Activated CD4-positive, alpha-beta T cell treated with anti-CD3 and anti-CD28 coated beads for 36 hours (primary cell): ENCODE results near the gene SLC6A11. TPM values are rescaled to one million over a fixed set of nuclear protein-coding genes. Genes with fewer than 3 reads are reported as not detected.

Source experiments
- ATAC-seq: fragments of 200-7000 bp; cut with Tn5 transposase; one replicate; pipeline ENCODE4 v1.10.0; 2021; ENCODE audit warnings: mild to moderate bottlenecking, moderate library complexity
- CTCF ChIA-PET: fragments of 350-600 bp; sonication (Branson Sonifier 250); formaldehyde crosslinking; loops from one replicate; lab custom pipeline; 2021; ENCODE audit warnings: antibody characterized with exemption; lab: Charles Lee
- POLR2A ChIA-PET: fragments of 350-600 bp; sonication (Branson Sonifier 250); formaldehyde crosslinking; loops from one replicate; lab custom pipeline; 2021; ENCODE audit warnings: antibody characterized with exemption, inconsistent platforms; lab: Charles Lee
- DNase-seq: peaks from one replicate; pipeline ENCODE4 v3.0.0-alpha.2; 2020
- H3K27ac Mint-ChIP-seq: one replicate; pipeline ENCODE4 v1.8.0; 2021; ENCODE audit warnings: mixed read lengths
- H3K27me3 Mint-ChIP-seq: one replicate; pipeline ENCODE4 v1.8.0; 2021; ENCODE audit warnings: mixed read lengths
- H3K36me3 Mint-ChIP-seq: one replicate; pipeline ENCODE4 v1.8.0; 2021; ENCODE audit warnings: low read depth, mixed read lengths
- H3K4me1 Mint-ChIP-seq: one replicate; pipeline ENCODE4 v1.8.0; 2021; ENCODE audit warnings: mixed read lengths
- H3K4me3 Mint-ChIP-seq: one replicate; pipeline ENCODE4 v1.8.0; 2021; ENCODE audit warnings: mild to moderate bottlenecking, moderate library complexity, mixed read lengths
- H3K9me3 Mint-ChIP-seq: one replicate; pipeline ENCODE4 v1.8.0; 2021; ENCODE audit warnings: low read depth, mixed read lengths
- intact Hi-C, 2 experiments: fragments of 100-400 bp; cut with DNase I in 1 of 2; cut with micrococcal nuclease in 1 of 2; formaldehyde crosslinking; loops; one replicate each; pipeline versions ENCODE4 v1.14.2 to v1.15.1; 2022 to 2024; cut with DNase I, micrococcal nuclease
- total RNA-seq, 2 experiments: library from RNA; stranded (reverse); gene quantifications; one replicate each; pipeline ENCODE4 v1.2.3, GENCODE V29; 2021

The SLC6A11 gene
- total RNA-seq: not detected

- ChIA-PET CTCF (no interaction called here), POLR2A (no interaction called here)
- Mint-ChIP-seq H3K36me3 (no peaks in the 10 kb centered on the region), H3K4me3 (no peak within 1 kb of the TSS), H3K9me3 (no peaks in the 10 kb centered on the region), H3K27me3 (peaks cover 40% of the 10 kb centered on the region), H3K27ac (no peak within 1 kb of the TSS), H3K4me1 (no peaks in the 10 kb centered on the region)
- no peak for DNase-seq
- ATAC-seq: no peak
- intact Hi-C loops: no loop called here
Observed at GRCh38 chr3:10816019-10816862, at the start of gene SLC6A11. Gene SLC6A11 (plus strand): TSS chr3:10816228. CDS start chr3:10816266, 38 bp downstream.

GRCh38 chr3:10768708-10769394 lies 47.2 kb upstream of the SLC6A11 start:
- no peaks in the 10 kb centered on the region for H3K9me3 Mint-ChIP-seq

GRCh38 chr3:10770547-10770946 lies 45.5 kb upstream of the SLC6A11 start:
- CTCF ChIA-PET: interaction anchor here (1.9 to 4.8 kb wide), 2 partner anchors 12 kb away, joined by 8 to 35 read pairs; no protein-coding TSS in a partner anchor

More at GRCh38 chr3:10768708-10769394, 47.2 kb upstream of the SLC6A11 start:
- H3K4me3 Mint-ChIP-seq: no peak overlapping the region
- peaks cover 18% of the 10 kb centered on the region for H3K27me3 Mint-ChIP-seq
- DNase-seq (no peak), ATAC-seq (no peak)
- no peaks in the 10 kb centered on the region for H3K36me3 Mint-ChIP-seq
- H3K4me1 Mint-ChIP-seq: no peaks in the 10 kb centered on the region
- no peak overlapping the region for H3K27ac Mint-ChIP-seq
- ChIA-PET POLR2A (no interaction called here), CTCF (interaction anchor here (1.0 to 4.8 kb wide), 4 partner anchors 10 to 291 kb away, joined by 3 to 35 read pairs (median 6); no protein-coding TSS in a partner anchor)
- intact Hi-C loops: no loop called here

GRCh38 chr3:10770981-10771380 lies 45.0 kb upstream of the SLC6A11 start:
- peaks cover 18% of the 10 kb centered on the region for H3K27me3 Mint-ChIP-seq
- H3K36me3 Mint-ChIP-seq: no peaks in the 10 kb centered on the region
- intact Hi-C loops: no loop called here
- H3K9me3 Mint-ChIP-seq: no peaks in the 10 kb centered on the region
- CTCF ChIA-PET: interaction anchor here (4.8 kb wide), 1 partner anchor 12 kb away, joined by 35 read pairs; no protein-coding TSS in a partner anchor
- H3K27ac Mint-ChIP-seq: no peak overlapping the region
- H3K4me1 Mint-ChIP-seq: no peaks in the 10 kb centered on the region
- POLR2A ChIA-PET: interaction anchor here (0.5 kb wide), 1 partner anchor 173 kb away, joined by 3 read pairs; no protein-coding TSS in a partner anchor
- DNase-seq (no peak), ATAC-seq (no peak)
- no peak overlapping the region for H3K4me3 Mint-ChIP-seq

More at GRCh38 chr3:10770547-10770946, 45.5 kb upstream of the SLC6A11 start:
- Mint-ChIP-seq H3K9me3 (no peaks in the 10 kb centered on the region), H3K27ac (no peak overlapping the region), H3K27me3 (peaks cover 20% of the 10 kb centered on the region), H3K36me3 (no peaks in the 10 kb centered on the region), H3K4me3 (no peak overlapping the region), H3K4me1 (no peaks in the 10 kb centered on the region)
- DNase-seq (no peak), ATAC-seq (no peak)
- POLR2A ChIA-PET: interaction anchor here (0.5 kb wide), 1 partner anchor 172 kb away, joined by 3 read pairs; no protein-coding TSS in a partner anchor
- intact Hi-C loops: no loop called here

- Mint-ChIP-seq H3K9me3 (no peaks in the 10 kb centered on the region), H3K27ac (no peak overlapping the region), H3K4me3 (no peak overlapping the region), H3K4me1 (no peaks in the 10 kb centered on the region), H3K27me3 (peaks cover 18% of the 10 kb centered on the region), H3K36me3 (no peaks in the 10 kb centered on the region)
- ChIA-PET POLR2A (no interaction called here), CTCF (interaction anchor here (4.8 kb wide), 1 partner anchor 13 kb away, joined by 35 read pairs; no protein-coding TSS in a partner anchor)
- intact Hi-C loops: no loop called here
- ATAC-seq (no peak), DNase-seq (no peak)
Observed at GRCh38 chr3:10771486-10772270, 44.4 kb upstream of the SLC6A11 start.

- ChIA-PET CTCF (interaction anchor here (1.0 to 1.6 kb wide), 2 partner anchors 11 to 65 kb away, joined by 3 to 7 read pairs; no protein-coding TSS in a partner anchor), POLR2A (no interaction called here)
- intact Hi-C loops: no loop called here
- Mint-ChIP-seq H3K36me3 (no peaks in the 10 kb centered on the region), H3K4me3 (no peak overlapping the region), H3K27ac (no peak overlapping the region), H3K4me1 (no peaks in the 10 kb centered on the region), H3K27me3 (peaks cover 12% of the 10 kb centered on the region), H3K9me3 (no peaks in the 10 kb centered on the region)
- peak; percentile 35 for DNase-seq
- ATAC-seq: no peak
Observed at GRCh38 chr3:10772271-10773161, 43.5 kb upstream of the SLC6A11 start.

- Mint-ChIP-seq H3K36me3 (no peaks in the 10 kb centered on the region), H3K27me3 (peaks cover 10% of the 10 kb centered on the region), H3K4me1 (no peaks in the 10 kb centered on the region), H3K9me3 (no peaks in the 10 kb centered on the region), H3K4me3 (no peak overlapping the region), H3K27ac (no peak overlapping the region)
- no peak for ATAC-seq
- CTCF ChIA-PET: interaction anchor here (1.6 kb wide), 1 partner anchor 9 kb away, joined by 7 read pairs; no protein-coding TSS in a partner anchor
- POLR2A ChIA-PET: no interaction called here
- intact Hi-C loops: no loop called here
- DNase-seq: no peak
Observed at GRCh38 chr3:10774129-10774670, 41.8 kb upstream of the SLC6A11 start.

GRCh38 chr3:10774825-10775224 lies 41.2 kb upstream of the SLC6A11 start:
- H3K9me3 Mint-ChIP-seq: no peaks in the 10 kb centered on the region
- H3K36me3 Mint-ChIP-seq: no peaks in the 10 kb centered on the region
- peaks cover 10% of the 10 kb centered on the region for H3K27me3 Mint-ChIP-seq
- DNase-seq: no peak
- ATAC-seq: no peak
- no peak overlapping the region for H3K27ac Mint-ChIP-seq
- ChIA-PET CTCF (no interaction called here), POLR2A (no interaction called here)
- intact Hi-C loops: no loop called here
- H3K4me3 Mint-ChIP-seq: no peak overlapping the region
- no peaks in the 10 kb centered on the region for H3K4me1 Mint-ChIP-seq

GRCh38 chr3:10775259-10775658 lies 40.8 kb upstream of the SLC6A11 start:
- no peaks in the 10 kb centered on the region for H3K9me3 Mint-ChIP-seq
- H3K36me3 Mint-ChIP-seq: no peaks in the 10 kb centered on the region
- no peak overlapping the region for H3K4me3 Mint-ChIP-seq
- H3K27ac Mint-ChIP-seq: no peak overlapping the region
- intact Hi-C loops: no loop called here
- ChIA-PET CTCF (no interaction called here), POLR2A (no interaction called here)
- ATAC-seq: no peak
- DNase-seq: no peak
- H3K27me3 Mint-ChIP-seq: peaks cover 8% of the 10 kb centered on the region
- no peaks in the 10 kb centered on the region for H3K4me1 Mint-ChIP-seq

GRCh38 chr3:10775828-10776227 lies 40.2 kb upstream of the SLC6A11 start:
- Mint-ChIP-seq H3K27ac (no peak overlapping the region), H3K4me1 (no peaks in the 10 kb centered on the region), H3K4me3 (no peak overlapping the region), H3K9me3 (no peaks in the 10 kb centered on the region), H3K27me3 (peaks cover 8% of the 10 kb centered on the region), H3K36me3 (no peaks in the 10 kb centered on the region)
- intact Hi-C loops: no loop called here
- ChIA-PET POLR2A (no interaction called here), CTCF (no interaction called here)
- DNase-seq (no peak), ATAC-seq (no peak)
